GM18499 (cell line): Measurements from ENCODE around the gene DCAF7.

Experiments used
- ATAC-seq: cut with Tn5 transposase; IDR thresholded peaks from one replicate; pipeline ENCODE4 v1.9.1; 2021; ENCODE audit warnings: moderate number of reproducible peaks; ENCODE audit not compliant: insufficient read depth, unreplicated experiment

Gene DCAF7

GRCh38 chr17:63549946-63550816, at the start of gene DCAF7:
DCAF7 (plus strand) TSS chr17:63550477; CDS start chr17:63550678, 201 bp downstream.
- ATAC-seq: peak; percentile 90

GRCh38 chr17:63500543-63501390, 49.5 kb upstream of the DCAF7 start:
- ATAC-seq: no peak

- no peak for ATAC-seq
These were observed 47.0 kb upstream of the DCAF7 start for GRCh38 chr17:63503341-63503705.

GRCh38 chr17:63504261-63504660, 46.0 kb upstream of the DCAF7 start:
- ATAC-seq: no peak

- no peak for ATAC-seq
These were observed 44.9 kb upstream of the DCAF7 start for GRCh38 chr17:63505341-63505740.

- ATAC-seq: no peak
These were observed 43.6 kb upstream of the DCAF7 start for GRCh38 chr17:63506627-63507026.

GRCh38 chr17:63511331-63511730, 38.9 kb upstream of the DCAF7 start:
- ATAC-seq: no peak

- ATAC-seq: no peak
These were observed 37.9 kb upstream of the DCAF7 start for GRCh38 chr17:63512388-63512787.

- ATAC-seq: no peak
These were observed 37.2 kb upstream of the DCAF7 start for GRCh38 chr17:63512896-63513644.

- no peak for ATAC-seq
These were observed 35.8 kb upstream of the DCAF7 start for GRCh38 chr17:63514477-63514876.

GRCh38 chr17:63514974-63515373, 35.3 kb upstream of the DCAF7 start:
- ATAC-seq: no peak

GRCh38 chr17:63515426-63515825, 34.9 kb upstream of the DCAF7 start:
- ATAC-seq: no peak

- ATAC-seq: no peak
These were observed 33.1 kb upstream of the DCAF7 start for GRCh38 chr17:63516910-63517824.

- no peak for ATAC-seq
These were observed 32.3 kb upstream of the DCAF7 start for GRCh38 chr17:63517825-63518534.

GRCh38 chr17:63519116-63519881, 31.0 kb upstream of the DCAF7 start:
- ATAC-seq: no peak

- ATAC-seq: no peak
These were observed 30.1 kb upstream of the DCAF7 start for GRCh38 chr17:63519972-63520882.

GRCh38 chr17:63523253-63523855, 26.9 kb upstream of the DCAF7 start, which contains the start of gene KCNH6:
KCNH6 (plus strand) TSS chr17:63523358; CDS start chr17:63523414, 56 bp downstream.
- no peak for ATAC-seq
